Left lung (tissue), 10 donors: ENCODE data around the gene PRKG1. TPM values are rescaled to one million over a fixed set of nuclear protein-coding genes. Genes with fewer than 3 reads are reported as not detected.

Experiments used
- ATAC-seq: fragments of 200-7000 bp; cut with Tn5 transposase; one replicate; pipeline ENCODE4 v1.9.1; 2020; ENCODE audit warnings: moderate library complexity
- DNase-seq, 4 donors: peaks; one replicate each; pipeline ENCODE4 v3.0.0-alpha.2; 2013 to 2020
- H3K27ac ChIP-seq, 2 donors: fragments of 200-600 bp; sonication (generic) in 1 of 2; one replicate each; pipeline versions ENCODE4 v1.5.0 to v1.8.0; 2020 to 2021
- H3K27me3 ChIP-seq, 2 donors: fragments of 200-600 bp; sonication (generic) in 1 of 2; one replicate each; pipeline versions ENCODE4 v1.5.0 to v1.8.0; 2020 to 2021
- H3K36me3 ChIP-seq, 2 donors: fragments of 200-600 bp; sonication (generic) in 1 of 2; one replicate each; pipeline versions ENCODE4 v1.5.0 to v1.8.0; 2020 to 2021
- H3K4me1 ChIP-seq, 2 donors: fragments of 200-600 bp; one replicate each; pipeline ENCODE4 v1.8.0; 2021
- H3K4me3 ChIP-seq, 2 donors: fragments of 200-600 bp; sonication (generic) in 1 of 2; one replicate each; pipeline versions ENCODE4 v1.5.0 to v1.8.0; 2020 to 2021; ENCODE audit warnings: mild to moderate bottlenecking in 1 of 2
- H3K9me3 ChIP-seq, 2 donors: fragments of 200-600 bp; sonication (generic) in 1 of 2; one replicate each; pipeline versions ENCODE4 v1.5.0 to v1.8.0; 2020 to 2021
- intact Hi-C, 2 donors: fragments of 100-400 bp; cut with DNase I; formaldehyde crosslinking; loops; one replicate each; pipeline versions ENCODE4 v1.11.2 to v1.14.2; 2022
- polyA plus RNA-seq, 6 donors: library from polyadenylated mRNA; unstranded; fragments of 120-200 nt; gene quantifications; one replicate each; pipeline ENCODE4 v1.2.1, GENCODE V29; 2013; ENCODE audit not compliant: insufficient read length in 6 of 6
- total RNA-seq, 2 donors: library from RNA; stranded (reverse); fragmentation: NEBNext Ultra II Directional; extraction: Animal tissue kit (Norgen Biotek cat#: 25700); gene quantifications; one replicate each; pipeline ENCODE4 v1.2.1, GENCODE V29; 2021
- TF ChIP-seq, protein P1 (sequence below), 2 donors: fragments of 200-600 bp; sonication (generic) in 1 of 2; IDR thresholded peaks; one replicate each; pipeline versions ENCODE4 v1.5.0 to v1.8.0; 2021; ENCODE audit warnings: antibody characterized with exemption in 2 of 2
- donor health status: DM: no; HTN: yes; CAD: no.
- donor health status: DM: no; HTN: no; CAD: no.

PRKG1 gene
- total and polyA plus RNA-seq, 8 donors: 15.6 to 29.0 (median 17.8) TPM

DNA sequence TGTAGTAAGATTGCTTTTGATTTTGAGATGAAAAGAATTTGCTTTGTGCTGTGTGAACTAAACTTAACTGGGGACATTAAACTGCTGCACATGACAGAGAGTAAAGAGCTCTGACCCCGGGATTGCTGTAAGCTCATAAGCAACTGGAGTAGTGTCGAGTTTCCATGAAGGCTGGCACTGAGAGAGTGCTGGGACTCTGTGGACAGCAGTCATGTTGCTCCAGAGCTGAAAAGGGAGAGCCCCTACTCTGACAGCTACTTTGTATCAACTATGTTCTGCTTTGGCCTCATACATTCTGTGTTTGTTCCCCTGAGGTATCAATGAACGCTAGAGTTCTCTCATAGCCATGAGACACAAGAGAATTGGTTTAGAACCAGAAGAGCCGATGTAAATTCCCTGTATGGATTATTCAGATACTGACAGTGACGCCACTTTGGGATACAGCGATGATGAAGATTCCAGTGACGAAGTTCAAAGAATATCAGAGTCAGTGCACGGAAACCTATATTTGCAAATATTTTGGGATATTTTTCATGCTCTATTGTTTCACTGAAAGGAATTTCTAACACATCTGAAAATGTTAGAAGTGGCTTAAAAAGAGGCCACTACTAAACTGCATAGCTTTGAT lies 1053.9 kb downstream of the PRKG1 start:
- ATAC-seq (no peak), DNase-seq (no peak)
- Histone ChIP-seq H3K27me3 (no peaks in the 10 kb centered on the region), H3K9me3 (no peaks in the 10 kb centered on the region), H3K4me1 (no peaks in the 10 kb centered on the region), H3K4me3 (no peak overlapping the region), H3K27ac (no peak overlapping the region), H3K36me3 (no peaks in the 10 kb centered on the region)
- TF ChIP-seq, protein P1, sequence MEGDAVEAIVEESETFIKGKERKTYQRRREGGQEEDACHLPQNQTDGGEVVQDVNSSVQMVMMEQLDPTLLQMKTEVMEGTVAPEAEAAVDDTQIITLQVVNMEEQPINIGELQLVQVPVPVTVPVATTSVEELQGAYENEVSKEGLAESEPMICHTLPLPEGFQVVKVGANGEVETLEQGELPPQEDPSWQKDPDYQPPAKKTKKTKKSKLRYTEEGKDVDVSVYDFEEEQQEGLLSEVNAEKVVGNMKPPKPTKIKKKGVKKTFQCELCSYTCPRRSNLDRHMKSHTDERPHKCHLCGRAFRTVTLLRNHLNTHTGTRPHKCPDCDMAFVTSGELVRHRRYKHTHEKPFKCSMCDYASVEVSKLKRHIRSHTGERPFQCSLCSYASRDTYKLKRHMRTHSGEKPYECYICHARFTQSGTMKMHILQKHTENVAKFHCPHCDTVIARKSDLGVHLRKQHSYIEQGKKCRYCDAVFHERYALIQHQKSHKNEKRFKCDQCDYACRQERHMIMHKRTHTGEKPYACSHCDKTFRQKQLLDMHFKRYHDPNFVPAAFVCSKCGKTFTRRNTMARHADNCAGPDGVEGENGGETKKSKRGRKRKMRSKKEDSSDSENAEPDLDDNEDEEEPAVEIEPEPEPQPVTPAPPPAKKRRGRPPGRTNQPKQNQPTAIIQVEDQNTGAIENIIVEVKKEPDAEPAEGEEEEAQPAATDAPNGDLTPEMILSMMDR (IDR thresholded peaks at IDR 0.05): no peak
- intact Hi-C loops: no loop called here

DNA sequence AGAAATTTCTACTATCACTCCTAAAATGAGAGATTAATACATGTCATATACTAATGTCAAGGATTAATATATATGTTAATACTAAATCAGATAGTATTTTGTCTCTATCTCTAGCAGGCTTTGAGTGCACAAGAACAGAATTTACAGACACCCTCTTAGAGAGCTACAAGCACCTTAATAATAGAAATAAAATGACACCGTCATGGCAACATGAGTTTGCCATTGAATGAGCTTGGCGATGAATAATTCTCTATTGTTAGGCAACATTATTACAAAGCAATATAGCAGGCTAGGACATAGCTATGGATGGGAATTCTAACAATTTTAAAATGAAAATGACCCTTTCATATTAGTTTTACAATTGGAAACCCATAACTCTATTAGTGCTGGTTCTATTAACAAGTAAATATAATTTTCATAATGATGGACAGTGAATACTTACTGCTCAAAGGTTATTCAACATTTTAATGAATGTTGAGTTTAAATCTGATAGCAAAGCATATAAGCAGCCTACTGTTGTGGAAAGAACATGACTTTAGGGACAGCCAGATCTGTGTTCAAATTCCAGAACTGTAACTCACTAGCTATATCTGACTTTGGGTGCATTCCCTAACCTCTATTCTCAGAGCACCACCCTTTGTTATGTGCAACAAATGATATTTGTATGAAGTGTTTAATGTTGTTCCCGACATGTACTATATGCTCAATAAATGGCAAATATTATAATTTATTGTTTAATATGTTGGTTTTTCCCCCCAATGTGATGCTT lies 1055.3 kb downstream of the PRKG1 start:
- Histone ChIP-seq H3K4me3 (no peak overlapping the region), H3K27me3 (no peaks in the 10 kb centered on the region), H3K36me3 (no peaks in the 10 kb centered on the region), H3K9me3 (no peaks in the 10 kb centered on the region), H3K27ac (no peak overlapping the region), H3K4me1 (no peaks in the 10 kb centered on the region)
- TF ChIP-seq, protein P1 (IDR thresholded peaks at IDR 0.05): no peak
- DNase-seq (no peak), ATAC-seq (no peak)
- intact Hi-C loops: no loop called here

DNA sequence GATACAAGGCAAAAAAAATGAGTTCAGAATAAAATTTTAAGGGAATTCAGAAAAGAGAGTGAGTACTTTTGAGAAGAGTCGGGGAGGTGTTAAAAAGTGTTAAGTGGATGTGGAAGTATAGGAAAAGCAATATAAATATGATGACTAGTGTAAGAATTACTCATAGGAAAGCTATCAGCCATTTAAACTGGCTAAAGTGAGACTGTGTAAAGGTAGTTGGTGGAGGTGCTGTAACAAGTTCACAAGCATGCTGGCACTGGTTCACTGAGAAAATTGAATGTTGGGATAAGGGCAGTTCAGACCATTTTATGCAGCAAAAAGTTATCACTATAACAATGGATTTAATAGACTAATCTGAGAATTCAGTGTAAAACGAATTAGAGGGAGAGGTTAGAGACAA lies 1060.8 kb downstream of the PRKG1 start:
- H3K9me3 ChIP-seq: no peaks in the 10 kb centered on the region
- intact Hi-C loops: no loop called here
- H3K27me3 ChIP-seq: no peaks in the 10 kb centered on the region

DNA sequence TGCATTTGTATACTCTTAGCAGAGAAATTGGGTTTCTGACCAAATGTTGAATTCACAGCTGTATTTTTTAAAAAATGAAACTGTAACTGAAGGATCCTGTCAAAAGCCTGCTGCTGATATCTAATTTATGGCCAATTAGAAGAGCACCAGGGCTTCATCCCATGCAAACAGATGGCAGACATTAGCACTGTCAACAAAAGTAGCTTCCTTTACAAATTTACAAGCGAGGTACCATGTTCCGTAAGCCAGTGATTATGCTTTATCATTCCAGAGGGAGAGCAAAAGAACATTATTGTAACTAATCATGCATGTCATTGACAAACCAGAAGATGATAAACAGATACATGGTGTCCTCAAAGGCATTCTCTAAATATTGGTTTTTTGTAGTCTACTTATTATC lies 1062.6 kb downstream of the PRKG1 start:
- no peak for DNase-seq
- Histone ChIP-seq H3K27ac (no peak overlapping the region), H3K4me3 (no peak overlapping the region), H3K27me3 (no peaks in the 10 kb centered on the region), H3K4me1 (no peaks in the 10 kb centered on the region), H3K9me3 (no peaks in the 10 kb centered on the region), H3K36me3 (no peaks in the 10 kb centered on the region)
- TF ChIP-seq, protein P1 (IDR thresholded peaks at IDR 0.05): no peak
- intact Hi-C loops: no loop called here
- no peak for ATAC-seq

More for the DNA sequence above, 1060.8 kb downstream of the PRKG1 start:
- no peak for ATAC-seq
- H3K4me3 ChIP-seq: no peak overlapping the region
- H3K27ac ChIP-seq: no peak overlapping the region
- H3K36me3 ChIP-seq: no peaks in the 10 kb centered on the region
- no peak for DNase-seq
- TF ChIP-seq, protein P1 (IDR thresholded peaks at IDR 0.05): no peak
- H3K4me1 ChIP-seq: no peaks in the 10 kb centered on the region

DNA sequence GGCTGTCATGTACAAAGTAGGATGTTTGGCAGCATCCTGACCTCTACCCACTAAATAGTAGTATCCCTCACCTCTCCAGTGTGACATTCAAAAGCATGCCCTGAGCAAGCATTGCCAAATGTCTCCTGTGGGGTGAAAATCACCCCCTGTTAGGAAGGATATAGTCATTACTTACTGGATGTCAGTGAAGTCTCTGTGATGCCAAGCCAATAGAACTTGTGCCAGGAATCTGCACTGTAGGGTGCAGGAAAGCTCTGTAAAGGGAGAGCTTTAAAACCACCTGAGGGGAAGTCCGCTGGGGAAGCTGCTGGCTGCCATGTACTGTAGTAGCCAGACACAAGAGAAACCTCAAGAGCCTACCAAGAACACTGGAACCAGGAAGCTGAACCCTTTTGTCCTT lies 1069.1 kb downstream of the PRKG1 start:
- ATAC-seq (no peak), DNase-seq (no peak)
- intact Hi-C loops: no loop called here
- TF ChIP-seq, protein P1 (IDR thresholded peaks at IDR 0.05): no peak
- H3K4me1 ChIP-seq: no peaks in the 10 kb centered on the region
- no peak overlapping the region for H3K27ac ChIP-seq
- no peaks in the 10 kb centered on the region for H3K27me3 ChIP-seq
- no peak overlapping the region for H3K4me3 ChIP-seq
- no peaks in the 10 kb centered on the region for H3K36me3 ChIP-seq
- H3K9me3 ChIP-seq: no peaks in the 10 kb centered on the region
